Stimulated activated CD8-positive, alpha-beta memory T cell treated with anti-CD3 and anti-CD28 coated beads, Interleukin-12 subunit alpha, Interleukin-12 subunit beta, amount 100 ng/mL, for 24 hours (primary cell): ENCODE results near the gene ALG5.

Source experiments
- DNase-seq: peaks from one replicate; pipeline ENCODE4 v3.0.0-alpha.2; 2020; ENCODE audit errors: extremely low read depth

ALG5 gene

GRCh38 chr13:36999054-36999714, at the start of gene ALG5:
ALG5 (minus strand) TSS chr13:36999340; CDS start chr13:36999300, 40 bp downstream.
- DNase-seq, result peak; percentile 76

- DNase-seq, result no peak
Observed at GRCh38 chr13:37047846-37048245, 48.7 kb upstream of the ALG5 start.

GRCh38 chr13:37047032-37047431, 47.9 kb upstream of the ALG5 start:
- DNase-seq, result no peak

- DNase-seq, result no peak
Observed at GRCh38 chr13:37046062-37046461, 46.9 kb upstream of the ALG5 start.

GRCh38 chr13:37040789-37041188, 41.6 kb upstream of the ALG5 start:
- no peak for DNase-seq

GRCh38 chr13:37039896-37040295, 40.8 kb upstream of the ALG5 start:
- no peak for DNase-seq

GRCh38 chr13:37037241-37037640, 38.1 kb upstream of the ALG5 start:
- no peak for DNase-seq

- DNase-seq, result no peak
Observed at GRCh38 chr13:37029617-37030016, 30.5 kb upstream of the ALG5 start.

GRCh38 chr13:37027639-37028038, 28.5 kb upstream of the ALG5 start:
- no peak for DNase-seq

- no peak for DNase-seq
Observed at GRCh38 chr13:37026771-37027170, 27.6 kb upstream of the ALG5 start.

- DNase-seq, result no peak
Observed at GRCh38 chr13:37023871-37024270, 24.7 kb upstream of the ALG5 start.

GRCh38 chr13:37014609-37015008, 15.5 kb upstream of the ALG5 start:
- no peak for DNase-seq

- DNase-seq, result no peak
Observed at GRCh38 chr13:37011788-37012187, 12.6 kb upstream of the ALG5 start.

- no peak for DNase-seq
Observed at GRCh38 chr13:37011002-37011401, 11.9 kb upstream of the ALG5 start.

GRCh38 chr13:37010424-37010823, 11.3 kb upstream of the ALG5 start:
- DNase-seq, result no peak

GRCh38 chr13:37009692-37010091, 10.6 kb upstream of the ALG5 start:
- DNase-seq, result no peak

- DNase-seq, result no peak
Observed at GRCh38 chr13:37001921-37002250, 2.7 kb upstream of the ALG5 start.

GRCh38 chr13:36998624-36999041, 507 bp downstream of the ALG5 start:
- DNase-seq, result no peak

- no peak for DNase-seq
Observed at GRCh38 chr13:36997716-36998427, 1.3 kb downstream of the ALG5 start.

- no peak for DNase-seq
Observed at GRCh38 chr13:36992362-36992761, 6.8 kb downstream of the ALG5 start.

- DNase-seq, result no peak
Observed at GRCh38 chr13:36986462-36987240, 12.5 kb downstream of the ALG5 start.

- DNase-seq, result no peak
Observed at GRCh38 chr13:36981156-36981743, 17.9 kb downstream of the ALG5 start.
